Adipocyte (in vitro differentiated cells): ENCODE measurements around the gene IGFALS.

Experiments
- DNase-seq: peaks from one replicate; pipeline ENCODE4 v3.0.0-alpha.2; 2015; ENCODE audit warnings: low read depth
- H3K27me3 ChIP-seq: replicated peaks from 2 replicates; pipeline ENCODE4 v1.7.0; 2013; ENCODE audit warnings: mild to moderate bottlenecking, low read length, moderate library complexity; ENCODE audit not compliant: control insufficient read depth, insufficient read depth
- H3K36me3 ChIP-seq: 2 replicates; pipeline ENCODE4 v1.7.0; 2013; ENCODE audit warnings: low read length, mild to moderate bottlenecking, moderate library complexity; ENCODE audit not compliant: control insufficient read depth, insufficient read depth, severe bottlenecking
- H3K4me1 ChIP-seq: 2 replicates; pipeline ENCODE4 v1.7.0; 2013; ENCODE audit warnings: mild to moderate bottlenecking, low read length, moderate library complexity; ENCODE audit not compliant: control insufficient read depth, insufficient read depth
- H3K4me3 ChIP-seq: 2 replicates; pipeline ENCODE4 v1.7.0; 2013; ENCODE audit warnings: mild to moderate bottlenecking, low read length, moderate library complexity
- H3K9ac ChIP-seq: 2 replicates; pipeline ENCODE4 v1.7.0; 2013; ENCODE audit warnings: mild to moderate bottlenecking, low read length, moderate library complexity
- H3K9me3 ChIP-seq: 2 replicates; pipeline ENCODE4 v1.7.0; 2013; ENCODE audit warnings: mild to moderate bottlenecking, low read length, moderate library complexity; ENCODE audit not compliant: control insufficient read depth

IGFALS gene

GRCh38 chr16:1778200-1779179 is 15.0 kb downstream of the IGFALS start:
- Histone ChIP-seq H3K4me1 (peaks cover 16% of the 10 kb centered on the region), H3K36me3 (peaks cover 26% of the 10 kb centered on the region), H3K4me3 (no peak overlapping the region), H3K27me3 (no peaks in the 10 kb centered on the region), H3K9me3 (no peaks in the 10 kb centered on the region), H3K9ac (no peak overlapping the region)
- DNase-seq: no peak

GRCh38 chr16:1777375-1778199 is 15.9 kb downstream of the IGFALS start:
- no peaks in the 10 kb centered on the region for H3K27me3 ChIP-seq
- H3K36me3 ChIP-seq: peaks cover 26% of the 10 kb centered on the region
- no peak for DNase-seq

GRCh38 chr16:1776991-1777374 is 16.5 kb downstream of the IGFALS start:
- DNase-seq: no peak
- H3K36me3 ChIP-seq: peaks cover 26% of the 10 kb centered on the region
- no peak overlapping the region for H3K4me3 ChIP-seq
- no peaks in the 10 kb centered on the region for H3K27me3 ChIP-seq
- H3K9me3 ChIP-seq: no peaks in the 10 kb centered on the region
- no peak overlapping the region for H3K9ac ChIP-seq
- H3K4me1 ChIP-seq: peaks cover 21% of the 10 kb centered on the region

More at GRCh38 chr16:1777375-1778199, 15.9 kb downstream of the IGFALS start:
- no peak overlapping the region for H3K4me3 ChIP-seq
- H3K9me3 ChIP-seq: no peaks in the 10 kb centered on the region
- no peak overlapping the region for H3K9ac ChIP-seq
- peaks cover 16% of the 10 kb centered on the region for H3K4me1 ChIP-seq

- H3K4me3 ChIP-seq: no peak overlapping the region
- H3K36me3 ChIP-seq: peaks cover 26% of the 10 kb centered on the region
- no peak for DNase-seq
Observed at GRCh38 chr16:1776672-1776955, 16.9 kb downstream of the IGFALS start.

GRCh38 chr16:1775846-1776671 is 17.4 kb downstream of the IGFALS start:
- no peak for DNase-seq
- Histone ChIP-seq H3K27me3 (no peaks in the 10 kb centered on the region), H3K36me3 (peaks cover 26% of the 10 kb centered on the region), H3K9me3 (no peaks in the 10 kb centered on the region), H3K4me1 (peaks cover 19% of the 10 kb centered on the region), H3K9ac (no peak overlapping the region), H3K4me3 (no peak overlapping the region)

More at GRCh38 chr16:1776672-1776955, 16.9 kb downstream of the IGFALS start:
- peaks cover 24% of the 10 kb centered on the region for H3K4me1 ChIP-seq
- H3K9ac ChIP-seq: no peak overlapping the region
- H3K9me3 ChIP-seq: no peaks in the 10 kb centered on the region
- no peaks in the 10 kb centered on the region for H3K27me3 ChIP-seq

- peaks cover 22% of the 10 kb centered on the region for H3K4me1 ChIP-seq
- DNase-seq: no peak
- peaks cover 26% of the 10 kb centered on the region for H3K36me3 ChIP-seq
- H3K9me3 ChIP-seq: no peaks in the 10 kb centered on the region
- no peak overlapping the region for H3K4me3 ChIP-seq
- peak overlapping the region; percentile 94 for H3K9ac ChIP-seq
- no peaks in the 10 kb centered on the region for H3K27me3 ChIP-seq
Observed at GRCh38 chr16:1775006-1775845, 18.3 kb downstream of the IGFALS start.

GRCh38 chr16:1774448-1774780 is 19.1 kb downstream of the IGFALS start:
- Histone ChIP-seq H3K36me3 (peaks cover 26% of the 10 kb centered on the region), H3K9ac (peak overlapping the region; percentile 94), H3K27me3 (no peaks in the 10 kb centered on the region), H3K4me1 (peaks cover 27% of the 10 kb centered on the region), H3K4me3 (peak overlapping the region; percentile 92), H3K9me3 (no peaks in the 10 kb centered on the region)
- no peak for DNase-seq

- Histone ChIP-seq H3K27me3 (no peaks in the 10 kb centered on the region), H3K4me1 (peaks cover 27% of the 10 kb centered on the region), H3K9me3 (no peaks in the 10 kb centered on the region), H3K9ac (peak overlapping the region; percentile 94), H3K36me3 (peaks cover 26% of the 10 kb centered on the region), H3K4me3 (peak overlapping the region; percentile 92)
- DNase-seq: peak; percentile 51
Observed at GRCh38 chr16:1773703-1774447, 19.6 kb downstream of the IGFALS start.

- peak within 1 kb of the TSS; percentile 92 for H3K4me3 ChIP-seq
- peak within 1 kb of the TSS; percentile 94 for H3K9ac ChIP-seq
- peak; percentile 93 for DNase-seq
- peaks cover 29% of the 10 kb centered on the region for H3K36me3 ChIP-seq
- H3K27me3 ChIP-seq: no peaks in the 10 kb centered on the region
- H3K9me3 ChIP-seq: no peaks in the 10 kb centered on the region
- H3K4me1 ChIP-seq: peaks cover 27% of the 10 kb centered on the region
Observed at GRCh38 chr16:1772908-1773702, 20.4 kb downstream of the IGFALS start, which contains the start of gene MRPS34. MRPS34 (minus strand) TSS chr16:1773134; CDS start chr16:1773119, 15 bp downstream.
